GM03348 (cell line): ENCODE data around the gene DNM3.

Experiments
- DNase-seq: peaks from one replicate; pipeline ENCODE4 v3.0.0; 2012; ENCODE audit warnings: low spot score

The DNM3 gene

DNA sequence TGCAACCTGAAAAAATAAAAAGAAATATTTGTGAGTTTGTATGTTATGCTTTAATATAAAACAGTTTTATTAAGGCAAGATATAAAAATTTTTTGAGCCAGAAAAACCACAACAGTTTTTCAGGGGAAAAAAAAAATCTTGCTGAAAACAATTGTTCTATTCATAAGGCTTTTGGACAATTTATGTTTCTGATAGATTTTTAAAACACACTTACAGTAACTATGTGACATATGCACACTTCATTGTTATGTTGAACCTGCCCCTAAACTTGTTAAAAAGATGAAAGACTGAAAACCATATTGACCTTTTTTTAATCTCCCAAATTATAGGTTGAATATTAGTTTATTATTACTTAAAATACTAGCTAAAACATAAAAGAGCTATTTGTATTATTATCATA lies 299.3 kb downstream of the DNM3 start:
- no peak for DNase-seq

DNA sequence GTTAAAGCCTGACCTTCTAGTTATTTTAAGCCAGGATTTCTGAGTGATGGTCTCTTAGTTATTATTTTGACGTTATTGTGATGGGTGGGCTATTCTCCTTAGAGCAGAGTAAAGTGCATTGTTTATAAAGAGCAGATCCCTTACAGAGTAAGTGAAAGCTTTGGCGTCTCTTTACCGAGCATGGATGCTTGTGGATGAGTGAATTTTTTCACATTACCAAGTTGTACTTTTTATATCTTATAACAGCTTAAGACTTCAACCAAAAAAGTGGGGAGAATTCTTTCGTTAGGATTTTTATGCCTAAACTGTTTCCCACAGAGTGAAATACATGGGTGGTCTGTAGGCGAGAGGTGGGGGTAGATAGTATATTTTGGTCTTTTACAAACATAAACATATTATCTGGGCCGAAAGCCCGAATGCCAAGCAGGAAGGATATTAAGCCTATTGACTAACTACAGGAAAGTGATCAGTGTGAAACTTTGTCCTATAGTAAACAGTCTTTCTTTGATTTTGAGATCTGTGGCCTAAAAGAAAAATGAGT lies 300.1 kb downstream of the DNM3 start:
- DNase-seq = no peak

- DNase-seq = no peak
Measured at GRCh38 chr1:172142324-172142723, 301.0 kb downstream of the DNM3 start.

- no peak for DNase-seq
Measured at GRCh38 chr1:172143384-172144055, 302.2 kb downstream of the DNM3 start.

- DNase-seq = peak; percentile 82
Measured at GRCh38 chr1:172144445-172145061, 303.3 kb downstream of the DNM3 start.

GRCh38 chr1:172145231-172145651 lies 303.9 kb downstream of the DNM3 start:
- DNase-seq = no peak

DNA sequence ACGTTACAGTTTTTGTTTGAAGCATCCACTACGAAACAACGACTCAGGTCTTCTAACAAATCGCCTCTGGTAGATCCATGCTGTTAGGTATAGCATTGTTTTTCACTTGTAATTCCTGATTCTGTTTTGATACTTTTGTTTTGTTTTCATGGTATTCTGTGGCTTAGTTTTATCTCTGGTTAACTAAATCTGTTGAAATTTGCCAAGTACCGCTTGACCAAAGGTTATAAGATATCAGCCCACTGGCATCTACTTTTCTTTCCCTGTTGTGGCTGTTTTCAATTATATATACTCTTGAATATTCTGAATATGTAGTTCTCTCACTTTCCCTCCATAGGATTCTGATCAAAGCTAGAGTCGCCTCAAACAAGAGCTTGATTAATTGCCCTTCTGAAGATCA lies 304.4 kb downstream of the DNM3 start:
- DNase-seq = no peak

GRCh38 chr1:172146141-172146850 lies 305.0 kb downstream of the DNM3 start:
- no peak for DNase-seq

DNA sequence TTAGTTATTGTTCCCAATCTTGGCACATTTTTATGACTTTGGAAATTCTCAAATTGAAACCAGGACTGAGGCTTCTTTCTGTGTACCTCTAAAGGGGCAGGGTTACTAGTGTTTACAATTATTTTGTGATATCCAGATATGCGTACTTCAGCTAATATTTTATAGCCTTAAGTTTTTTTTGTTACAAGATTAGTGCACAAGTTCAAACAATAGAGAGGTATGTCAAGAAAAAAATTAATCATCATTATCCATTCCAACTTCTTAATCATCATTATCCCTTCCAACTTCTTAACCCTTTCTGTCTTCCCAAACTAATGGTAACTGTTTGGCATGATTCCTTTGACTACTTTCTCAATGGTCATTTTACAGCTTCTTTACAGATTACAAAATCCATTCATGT lies 306.2 kb downstream of the DNM3 start:
- DNase-seq = no peak

DNA sequence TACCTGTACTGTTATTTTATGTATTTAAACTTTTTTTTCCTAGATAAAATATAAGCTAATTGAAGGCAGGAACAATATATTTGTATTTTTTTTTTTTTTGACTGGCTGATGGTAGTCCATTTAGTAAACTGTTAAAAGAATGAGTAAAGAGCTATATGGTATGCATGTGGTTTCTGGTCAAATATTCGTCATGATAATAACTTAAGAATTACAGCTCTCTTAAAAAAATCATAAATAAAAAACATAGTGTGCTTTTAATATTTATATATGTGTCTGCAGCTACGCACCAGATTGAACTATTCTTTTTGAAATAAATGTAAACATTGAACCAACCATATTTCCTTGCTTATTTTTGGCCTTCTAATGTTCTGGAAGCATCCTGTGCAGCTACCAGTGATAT lies 306.9 kb downstream of the DNM3 start:
- no peak for DNase-seq

GRCh38 chr1:172148707-172149106 lies 307.4 kb downstream of the DNM3 start:
- no peak for DNase-seq

GRCh38 chr1:172149346-172149745 lies 308.0 kb downstream of the DNM3 start:
- peak; percentile 32 for DNase-seq

GRCh38 chr1:172154551-172154950 lies 313.3 kb downstream of the DNM3 start:
- peak; percentile 59 for DNase-seq

GRCh38 chr1:172155766-172156165 lies 314.5 kb downstream of the DNM3 start:
- no peak for DNase-seq

DNA sequence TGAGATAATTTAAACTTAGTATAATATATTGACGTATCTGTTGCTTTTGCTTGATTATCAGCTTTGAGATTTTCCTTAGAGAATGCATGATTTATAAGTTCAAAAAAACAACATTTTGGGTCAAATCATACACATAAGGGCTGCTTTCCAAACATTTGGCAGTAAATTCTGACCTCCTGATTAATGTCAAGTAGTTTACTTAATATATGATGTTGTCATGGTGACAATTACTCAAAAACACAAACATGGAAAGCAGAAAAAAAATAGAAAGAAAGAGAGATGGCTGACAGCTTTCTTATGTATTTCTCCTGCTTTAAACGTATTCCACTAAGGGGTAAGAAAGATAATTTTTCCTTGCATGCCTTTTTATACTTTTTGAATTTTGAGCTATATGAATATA lies 320.9 kb downstream of the DNM3 start:
- DNase-seq = no peak

DNA sequence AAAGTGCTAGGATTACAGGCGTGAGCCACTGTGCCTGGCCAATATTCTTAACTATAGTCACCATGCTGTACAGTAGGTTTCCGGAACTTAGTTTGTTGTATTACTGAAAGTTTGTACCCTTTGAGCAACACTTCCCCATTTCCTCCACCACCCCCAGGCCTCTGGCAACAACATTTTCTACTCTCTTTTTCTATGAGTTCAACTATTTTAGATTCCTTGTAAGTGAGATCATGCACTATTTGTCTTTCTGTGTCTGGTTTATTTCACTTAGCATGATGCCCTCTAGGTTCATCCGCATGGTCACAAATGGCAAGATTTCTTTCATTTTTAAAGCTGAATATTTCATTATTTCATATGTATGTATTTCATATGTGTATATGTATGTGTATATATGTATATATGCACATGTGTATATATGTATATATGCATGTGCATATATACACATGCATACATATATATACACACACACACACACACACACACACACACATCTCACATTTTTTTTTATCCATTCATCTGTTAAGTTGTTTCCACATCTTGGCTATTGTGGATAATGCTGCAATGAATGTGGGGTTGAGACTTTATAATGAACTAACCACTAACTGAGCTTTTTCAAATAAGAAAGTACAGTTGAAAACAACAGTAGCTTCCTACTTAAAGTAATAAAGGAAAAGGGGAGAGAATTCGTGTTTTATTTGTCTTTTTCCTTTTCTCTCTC lies 322.4 kb downstream of the DNM3 start:
- no peak for DNase-seq

DNA sequence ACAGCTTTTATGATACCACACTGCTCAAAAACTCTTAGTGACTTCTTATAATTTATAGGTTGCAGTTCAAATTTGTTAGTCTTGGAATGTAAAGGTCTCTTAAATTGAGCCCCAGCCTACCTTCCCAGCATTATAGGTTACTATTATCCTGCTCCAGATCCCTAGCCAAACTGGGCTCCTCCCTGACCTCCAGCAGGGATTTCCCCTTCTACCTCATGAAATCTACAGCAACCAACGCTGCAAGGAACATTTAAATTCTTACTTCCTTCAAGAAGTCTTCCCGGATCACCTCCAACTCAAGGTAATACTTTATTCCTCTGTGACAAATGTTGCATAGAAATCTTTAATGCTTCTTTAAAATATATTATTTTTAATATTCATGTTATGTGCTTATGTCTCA lies 324.1 kb downstream of the DNM3 start:
- DNase-seq = no peak

GRCh38 chr1:172167796-172168596 lies 326.7 kb downstream of the DNM3 start:
- DNase-seq = peak; percentile 47

- DNase-seq = no peak
Measured at GRCh38 chr1:172168597-172168872, 327.2 kb downstream of the DNM3 start.

DNA sequence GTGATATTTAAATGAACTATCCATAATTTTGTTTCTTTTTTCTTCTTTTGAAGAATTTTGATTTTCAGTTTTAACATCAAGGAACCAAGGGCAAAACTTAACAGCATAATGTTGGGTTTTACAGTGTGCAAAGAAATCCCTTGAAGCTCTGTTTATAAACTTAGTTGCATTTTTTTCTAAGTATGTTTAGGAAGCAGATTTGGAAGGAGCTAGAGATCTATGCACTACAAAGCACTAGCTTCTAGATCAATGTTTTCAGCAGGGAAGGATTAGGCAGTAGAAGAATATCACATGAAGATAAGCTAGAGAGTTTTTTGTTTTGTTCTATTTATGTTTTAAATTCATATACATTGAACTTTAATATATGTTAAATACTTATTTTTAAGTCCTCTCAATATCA lies 328.5 kb downstream of the DNM3 start:
- DNase-seq = no peak

GRCh38 chr1:172172352-172172831 lies 331.1 kb downstream of the DNM3 start:
- DNase-seq = no peak

GRCh38 chr1:172176206-172176605 lies 334.9 kb downstream of the DNM3 start:
- no peak for DNase-seq
